DND-41 (cell line): ENCODE data around the gene C22orf31.

Experiments used
- ATAC-seq: fragments of 200-7000 bp; cut with Tn5 transposase; 3 replicates; pipeline ENCODE4 v1.9.1; 2021; ENCODE audit warnings: low read depth; ENCODE audit not compliant: insufficient read depth
- DNase-seq: peaks from one replicate; pipeline ENCODE4 v3.0.0-alpha.2; 2020
- H2AFZ ChIP-seq: 2 replicates; pipeline ENCODE4 v1.6.0; 2012; ENCODE audit warnings: low read depth, low read length
- H3K27ac ChIP-seq: 2 replicates; pipeline ENCODE4 v1.5.1; 2012; ENCODE audit warnings: low read length, inconsistent platforms
- H3K27me3 ChIP-seq: fragments of 200-600 bp; sonication (generic); 2 replicates; pipeline ENCODE4 v1.6.0; 2012; ENCODE audit warnings: low read length, mild to moderate bottlenecking, inconsistent platforms; ENCODE audit not compliant: insufficient read depth, poor library complexity
- H3K36me3 ChIP-seq: 2 replicates; pipeline ENCODE4 v1.5.1; 2012; ENCODE audit warnings: low read length, inconsistent platforms; ENCODE audit not compliant: insufficient read depth
- H3K4me1 ChIP-seq: 2 replicates; pipeline ENCODE4 v1.5.1; 2012; ENCODE audit warnings: mild to moderate bottlenecking, low read length; ENCODE audit not compliant: insufficient read depth
- H3K4me2 ChIP-seq: 2 replicates; pipeline ENCODE4 v1.6.0; 2012; ENCODE audit warnings: mild to moderate bottlenecking, moderate library complexity, low read length, inconsistent platforms; ENCODE audit not compliant: insufficient read depth
- H3K4me3 ChIP-seq, 2 experiments: fragments of 200-600 bp in 1 of 2; shearing (Covaris generic) in 1 of 2; 2 replicates each; pipeline ENCODE4 v1.5.1; 2012 to 2016; ENCODE audit warnings: inconsistent platforms in 2 of 2, low read length in 2 of 2, mild to moderate bottlenecking in 2 of 2, low read depth in 1 of 2, moderate library complexity in 1 of 2
- H3K79me2 ChIP-seq: 2 replicates; pipeline ENCODE4 v1.6.0; 2012; ENCODE audit warnings: low read length, inconsistent platforms; ENCODE audit not compliant: insufficient read depth
- H3K9ac ChIP-seq: 2 replicates; pipeline ENCODE4 v1.6.0; 2012; ENCODE audit warnings: low read depth, mild to moderate bottlenecking, inconsistent platforms, low read length, moderate library complexity
- H3K9me3 ChIP-seq: 2 replicates; pipeline ENCODE4 v1.5.1; 2012; ENCODE audit warnings: low read length, moderate library complexity, mild to moderate bottlenecking, inconsistent platforms; ENCODE audit not compliant: insufficient read depth, severe bottlenecking
- H4K20me1 ChIP-seq: 2 replicates; pipeline ENCODE4 v1.6.0; 2012; ENCODE audit warnings: low read length; ENCODE audit not compliant: insufficient read depth
- CTCF ChIP-seq: IDR thresholded peaks from 2 replicates; pipeline ENCODE4 v1.5.1; 2012; ENCODE audit warnings: borderline replicate concordance, low read length, moderate library complexity, mild to moderate bottlenecking; ENCODE audit not compliant: poor library complexity, severe bottlenecking; ENCODE audit errors: extremely low read depth
- EZH2 ChIP-seq: IDR thresholded peaks from 3 replicates; pipeline ENCODE4 v1.6.1; 2012; ENCODE audit warnings: borderline replicate concordance, low read depth, mild to moderate bottlenecking, moderate library complexity, low read length, inconsistent platforms; ENCODE audit not compliant: severe bottlenecking

C22orf31 gene

GRCh38 chr22:29014773-29015172 lies 46.9 kb downstream of the C22orf31 start:
- Histone ChIP-seq H3K27ac (no peak overlapping the region), H3K4me2 (no peak overlapping the region), H3K9me3 (no peaks in the 10 kb centered on the region), H3K4me1 (no peaks in the 10 kb centered on the region), H3K36me3 (no peaks in the 10 kb centered on the region), H3K4me3 (no peak overlapping the region), H3K27me3 (no peaks in the 10 kb centered on the region), H4K20me1 (peaks cover 35% of the 10 kb centered on the region; the same call in 1 of the 2 replicates), H3K79me2 (no peaks in the 10 kb centered on the region), H2AFZ (no peak overlapping the region), H3K9ac (no peak overlapping the region)
- TF ChIP-seq EZH2 (no peak), CTCF (no peak)
- no peak for DNase-seq
- no peak for ATAC-seq

- Histone ChIP-seq H3K4me3 (no peak overlapping the region), H4K20me1 (peaks cover 35% of the 10 kb centered on the region; the same call in 1 of the 2 replicates), H3K27ac (no peak overlapping the region), H3K27me3 (no peaks in the 10 kb centered on the region), H3K9me3 (no peaks in the 10 kb centered on the region), H3K79me2 (no peaks in the 10 kb centered on the region), H3K9ac (no peak overlapping the region), H3K4me2 (no peak overlapping the region), H3K36me3 (no peaks in the 10 kb centered on the region), H3K4me1 (no peaks in the 10 kb centered on the region), H2AFZ (no peak overlapping the region)
- DNase-seq (no peak), ATAC-seq (no peak)
- TF ChIP-seq EZH2 (no peak), CTCF (no peak)
Measured at GRCh38 chr22:29014293-29014692, 47.3 kb downstream of the C22orf31 start.

GRCh38 chr22:29012952-29013351 lies 48.7 kb downstream of the C22orf31 start:
- H4K20me1 ChIP-seq, result peaks cover 32% of the 10 kb centered on the region; the same call in 1 of the 2 replicates
- ATAC-seq (no peak), DNase-seq (no peak)
- no peaks in the 10 kb centered on the region for H3K4me1 ChIP-seq
- no peaks in the 10 kb centered on the region for H3K27me3 ChIP-seq
- H3K79me2 ChIP-seq, result no peaks in the 10 kb centered on the region
- no peak overlapping the region for H3K9ac ChIP-seq
- H3K36me3 ChIP-seq, result no peaks in the 10 kb centered on the region
- TF ChIP-seq EZH2, result no peak
- TF ChIP-seq CTCF, result no peak
- H3K4me3 ChIP-seq, result no peak overlapping the region
- H3K9me3 ChIP-seq, result no peaks in the 10 kb centered on the region
- H3K27ac ChIP-seq, result no peak overlapping the region
- no peak overlapping the region for H3K4me2 ChIP-seq
- no peak overlapping the region for H2AFZ ChIP-seq

- Histone ChIP-seq H3K4me1 (no peaks in the 10 kb centered on the region), H4K20me1 (peaks cover 24% of the 10 kb centered on the region; the same call in 1 of the 2 replicates), H3K9ac (no peak overlapping the region), H3K27me3 (no peaks in the 10 kb centered on the region), H3K36me3 (no peaks in the 10 kb centered on the region), H2AFZ (no peak overlapping the region), H3K79me2 (no peaks in the 10 kb centered on the region), H3K9me3 (no peaks in the 10 kb centered on the region), H3K27ac (no peak overlapping the region), H3K4me3 (no peak overlapping the region), H3K4me2 (no peak overlapping the region)
- DNase-seq, result no peak
- no peak for TF ChIP-seq EZH2
- TF ChIP-seq CTCF, result no peak
- ATAC-seq, result no peak
Measured at GRCh38 chr22:29012101-29012433, 49.6 kb downstream of the C22orf31 start.
